HEK293T (cell line): ENCODE measurements around the gene PCSK5.

Experiments used
- ARNT ChIP-seq: fragments of 450-650 bp; IDR thresholded peaks from 2 replicates; pipeline ENCODE4 v1.6.1; 2017; ENCODE audit warnings: mild to moderate bottlenecking
- BHLHE40 ChIP-seq: fragments of 450-650 bp; IDR thresholded peaks from 2 replicates; pipeline ENCODE4 v1.6.1; 2016; ENCODE audit warnings: mild to moderate bottlenecking, moderate library complexity, borderline replicate concordance
- FOXA1 ChIP-seq: fragments of 450-650 bp; IDR thresholded peaks from 2 replicates; pipeline ENCODE4 v1.6.1; 2016; ENCODE audit warnings: mild to moderate bottlenecking
- FOXK2 ChIP-seq: fragments of 450-650 bp; IDR thresholded peaks from 2 replicates; pipeline ENCODE4 v1.6.1; 2016; ENCODE audit warnings: mild to moderate bottlenecking
- FOXM1 ChIP-seq: fragments of 450-650 bp; IDR thresholded peaks from 2 replicates; pipeline ENCODE4 v1.6.1; 2017; ENCODE audit warnings: mild to moderate bottlenecking, borderline replicate concordance
- HDGF ChIP-seq: fragments of 450-650 bp; IDR thresholded peaks from 2 replicates; pipeline ENCODE4 v1.6.1; 2017; ENCODE audit warnings: antibody characterized with exemption, borderline replicate concordance
- NFRKB ChIP-seq: fragments of 450-650 bp; IDR thresholded peaks from 2 replicates; pipeline ENCODE4 v1.6.1; 2016; ENCODE audit warnings: mild to moderate bottlenecking, moderate library complexity
- PKNOX1 ChIP-seq: fragments of 450-650 bp; IDR thresholded peaks from 2 replicates; pipeline ENCODE4 v1.6.1; 2016
- SP1 ChIP-seq: fragments of 450-650 bp; IDR thresholded peaks from 2 replicates; pipeline ENCODE4 v1.6.1; 2017
- SUZ12 ChIP-seq: fragments of 450-650 bp; IDR thresholded peaks from 2 replicates; pipeline ENCODE4 v1.6.1; 2016; ENCODE audit warnings: mild to moderate bottlenecking
- TARDBP ChIP-seq: fragments of 450-650 bp; IDR thresholded peaks from 2 replicates; pipeline ENCODE4 v1.6.1; 2016
- ZNF384 ChIP-seq: fragments of 450-650 bp; IDR thresholded peaks from 2 replicates; pipeline ENCODE4 v1.6.1; 2016

GRCh38 chr9:76289703-76290102, 399.2 kb downstream of the PCSK5 start:
- TF ChIP-seq BHLHE40 (no peak), TARDBP (no peak), FOXM1 (no peak), ZNF384 (no peak), PKNOX1 (no peak), FOXA1 (no peak), SP1 (no peak), NFRKB (no peak), ARNT (no peak), HDGF (no peak), SUZ12 (no peak), FOXK2 (no peak)
